Lung (tissue), 12 donors: ENCODE results near the gene TMOD2. TPM values are rescaled to one million over a fixed set of nuclear protein-coding genes. Genes with fewer than 3 reads are reported as not detected.

Experiments
- ATAC-seq: fragments of 200-7000 bp; cut with Tn5 transposase; one replicate; pipeline ENCODE4 v1.9.1; 2020; ENCODE audit warnings: moderate number of reproducible peaks; ENCODE audit not compliant: insufficient read depth, low FRiP score
- DNase-seq, 3 donors: peaks; one replicate each; pipeline ENCODE4 v3.0.0-alpha.2; 2013 to 2017
- H3K27ac ChIP-seq, 2 donors: one replicate each; pipeline ENCODE4 v1.5.1; 2013; ENCODE audit warnings: mild to moderate bottlenecking in 2 of 2, moderate library complexity in 2 of 2, control low read depth in 1 of 2, inconsistent platforms in 1 of 2, low read depth in 1 of 2, low read length in 1 of 2
- H3K27me3 ChIP-seq, 3 donors: one replicate each; pipeline ENCODE4 v1.5.1; 2013; ENCODE audit warnings: low read length in 2 of 3; ENCODE audit not compliant: control insufficient read depth in 3 of 3, insufficient read depth in 3 of 3
- H3K36me3 ChIP-seq, 4 donors: one replicate each; pipeline ENCODE4 v1.5.1; 2013; ENCODE audit warnings: low read length in 4 of 4, mild to moderate bottlenecking in 1 of 4, moderate library complexity in 1 of 4; ENCODE audit not compliant: control insufficient read depth in 4 of 4, insufficient read depth in 4 of 4
- H3K4me1 ChIP-seq, 5 donors: one replicate each; pipeline ENCODE4 v1.5.1; 2013; ENCODE audit warnings: low read length in 5 of 5, mild to moderate bottlenecking in 2 of 5, moderate library complexity in 1 of 5; ENCODE audit not compliant: control insufficient read depth in 5 of 5, insufficient read depth in 5 of 5
- H3K4me3 ChIP-seq: one replicate; pipeline ENCODE4 v1.5.1; 2013; ENCODE audit warnings: mild to moderate bottlenecking, control low read depth, moderate library complexity
- H3K9ac ChIP-seq, 2 donors: one replicate each; pipeline ENCODE4 v1.5.1; 2013; ENCODE audit warnings: low read length in 2 of 2, control low read depth in 1 of 2; ENCODE audit not compliant: insufficient read depth in 1 of 2
- H3K9me3 ChIP-seq, 4 donors: one replicate each; pipeline ENCODE4 v1.5.1; 2013; ENCODE audit warnings: low read length in 3 of 4, mild to moderate bottlenecking in 1 of 4, moderate library complexity in 1 of 4; ENCODE audit not compliant: control insufficient read depth in 4 of 4, insufficient read depth in 3 of 4
- WGBS, 2 donors: extraction: QIAGEN DNeasy Blood & Tissue Kit; methylation state at CpG; one replicate each; pipeline ENCODE4 v1.1.7; 2013; 5-methylcytosine and 5-hydroxymethylcytosine counted together
- polyA plus RNA-seq, 2 donors: library from polyadenylated mRNA; stranded (reverse); fragments of 200-250 nt; gene quantifications; one replicate each; pipeline ENCODE4 v1.2.1, GENCODE V29; 2013
- total RNA-seq, 2 donors: library from RNA; depleted of rRNA in 1 of 2; stranded (reverse); fragments of >200 nt in 1 of 2; gene quantifications; one replicate each; pipeline ENCODE4 v1.2.1, GENCODE V29; 2014 to 2021
- TF ChIP-seq, protein P1 (sequence below): IDR thresholded peaks from 2 replicates; pipeline ENCODE4 v1.5.1; 2012; ENCODE audit warnings: mild to moderate bottlenecking; ENCODE audit errors: control extremely low read depth, extremely low read depth
- donor health status: control.
- donor health status: control.
- donor health status: Bipolar disorder and iron deficiency.
- donor health status: healthy.
- donor health status: DM: yes; HTN: yes; CAD: no.

Gene TMOD2
- total and polyA plus RNA-seq, 4 donors = 1.5 to 10.4 (median 5.8) TPM

DNA sequence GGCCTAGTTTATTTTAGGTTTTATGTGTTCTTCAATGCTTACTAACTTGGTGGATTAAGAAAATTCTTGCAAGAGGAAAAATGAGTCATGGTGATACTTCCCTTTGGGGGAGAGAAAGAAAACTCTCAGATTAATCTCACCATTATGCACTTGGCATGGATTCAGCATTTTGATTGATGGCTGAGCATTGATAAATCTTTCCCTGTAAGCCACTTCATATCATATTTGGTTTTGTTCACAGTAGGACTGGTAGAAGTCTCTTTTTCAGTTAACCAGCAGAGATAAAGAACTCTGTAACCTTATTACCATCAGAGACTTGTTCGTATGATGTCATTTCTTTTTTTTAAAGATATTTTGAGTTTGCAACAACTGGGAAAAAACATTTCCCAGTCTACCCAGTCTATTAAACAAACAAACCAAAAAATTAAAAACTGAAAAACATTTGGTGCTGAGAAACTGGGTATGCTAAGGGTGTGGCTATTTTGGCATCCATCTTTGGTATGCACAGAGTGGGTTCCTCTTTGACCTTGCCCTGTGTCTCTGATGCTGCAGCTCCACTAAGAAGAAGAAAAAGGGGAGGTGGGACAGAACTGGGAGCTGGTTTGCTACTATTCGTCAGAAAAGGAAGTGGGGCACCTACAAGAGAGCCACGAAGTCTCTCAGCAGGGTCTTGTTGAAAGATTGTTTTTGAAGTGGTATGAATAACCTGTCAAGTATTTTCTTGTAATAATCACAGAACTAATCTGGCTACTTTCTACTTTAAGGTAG, 95.2 kb downstream of the TMOD2 start:
- Histone ChIP-seq H3K9ac (no peak overlapping the region), H3K4me1 (peaks cover 11 to 65% (median 44%) of the 10 kb centered on the region in 5 donors), H3K4me3 (no peak overlapping the region), H3K9me3 (no peaks in the 10 kb centered on the region), H3K36me3 (no peaks in the 10 kb centered on the region), H3K27ac (peak overlapping the region; percentile 6 to 71), H3K27me3 (no peaks in the 10 kb centered on the region)
- ATAC-seq (peak; percentile 22), DNase-seq (no peak)
- 27 to 30% methylated on average over 3 of the region's 3 CpGs for WGBS, 2 donors
- TF ChIP-seq, protein P1, sequence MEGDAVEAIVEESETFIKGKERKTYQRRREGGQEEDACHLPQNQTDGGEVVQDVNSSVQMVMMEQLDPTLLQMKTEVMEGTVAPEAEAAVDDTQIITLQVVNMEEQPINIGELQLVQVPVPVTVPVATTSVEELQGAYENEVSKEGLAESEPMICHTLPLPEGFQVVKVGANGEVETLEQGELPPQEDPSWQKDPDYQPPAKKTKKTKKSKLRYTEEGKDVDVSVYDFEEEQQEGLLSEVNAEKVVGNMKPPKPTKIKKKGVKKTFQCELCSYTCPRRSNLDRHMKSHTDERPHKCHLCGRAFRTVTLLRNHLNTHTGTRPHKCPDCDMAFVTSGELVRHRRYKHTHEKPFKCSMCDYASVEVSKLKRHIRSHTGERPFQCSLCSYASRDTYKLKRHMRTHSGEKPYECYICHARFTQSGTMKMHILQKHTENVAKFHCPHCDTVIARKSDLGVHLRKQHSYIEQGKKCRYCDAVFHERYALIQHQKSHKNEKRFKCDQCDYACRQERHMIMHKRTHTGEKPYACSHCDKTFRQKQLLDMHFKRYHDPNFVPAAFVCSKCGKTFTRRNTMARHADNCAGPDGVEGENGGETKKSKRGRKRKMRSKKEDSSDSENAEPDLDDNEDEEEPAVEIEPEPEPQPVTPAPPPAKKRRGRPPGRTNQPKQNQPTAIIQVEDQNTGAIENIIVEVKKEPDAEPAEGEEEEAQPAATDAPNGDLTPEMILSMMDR = no peak

DNA sequence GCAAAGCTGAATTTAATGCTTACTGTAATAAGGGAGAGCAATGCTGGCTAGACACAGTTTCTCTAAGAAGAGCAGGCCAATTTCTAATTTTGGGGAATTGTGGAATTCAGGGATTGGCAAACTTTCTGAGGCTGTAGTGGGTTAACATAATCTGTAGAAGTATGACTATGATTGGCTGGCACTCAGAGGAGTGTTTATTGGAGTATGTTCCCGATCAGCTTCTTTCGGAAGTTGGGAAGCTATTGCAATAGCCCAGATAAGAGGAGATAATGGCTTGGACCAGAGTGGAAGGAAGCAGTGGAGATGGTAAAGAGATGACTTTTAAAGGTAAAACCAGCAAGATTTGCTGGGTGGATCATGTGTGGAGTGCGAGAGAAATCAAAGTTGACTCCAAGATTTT, 97.4 kb downstream of the TMOD2 start:
- TF ChIP-seq, protein P1 = no peak
- 46 to 63% methylated on average over 3 of the region's 3 CpGs for WGBS, 2 donors
- Histone ChIP-seq H3K36me3 (no peaks in the 10 kb centered on the region), H3K9me3 (no peaks in the 10 kb centered on the region), H3K4me3 (no peak overlapping the region), H3K27me3 (no peaks in the 10 kb centered on the region), H3K27ac (no peak overlapping the region), H3K4me1 (peaks cover 9 to 49% (median 29%) of the 10 kb centered on the region in 5 donors), H3K9ac (no peak overlapping the region)
- ATAC-seq (no peak), DNase-seq (peak in 1 of 3 donors; percentile 34)

DNA sequence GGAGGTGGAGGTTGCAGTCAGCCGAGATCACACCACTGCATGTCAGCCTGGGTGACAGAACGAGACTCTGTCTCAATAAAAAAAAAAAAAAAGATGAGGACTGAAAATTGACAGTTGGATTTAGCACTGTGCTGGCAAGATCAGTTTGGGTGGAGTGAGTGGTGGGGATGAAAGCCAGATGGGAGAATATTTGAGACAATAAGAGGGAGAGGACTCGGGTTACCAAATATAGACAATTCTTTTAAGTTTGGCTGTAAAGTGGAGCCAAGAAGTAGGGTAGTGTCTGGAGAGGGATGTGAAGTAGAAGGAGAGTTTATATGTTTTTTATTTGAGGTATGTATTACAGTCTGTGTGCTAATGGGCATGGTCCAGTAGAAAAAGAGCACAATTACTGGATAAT, 98.5 kb downstream of the TMOD2 start:
- no peaks in the 10 kb centered on the region for H3K36me3 ChIP-seq
- peaks cover 9 to 52% (median 30%) of the 10 kb centered on the region in 5 donors for H3K4me1 ChIP-seq
- H3K9ac ChIP-seq = no peak overlapping the region
- WGBS, 2 donors = 68 to 86% methylated on average over 3 of the region's 3 CpGs
- TF ChIP-seq, protein P1 = no peak
- peak; percentile 21 to 63 (median 59) for DNase-seq
- ATAC-seq = no peak
- H3K4me3 ChIP-seq = no peak overlapping the region
- peak overlapping the region in 1 of 2 donors; percentile 35 for H3K27ac ChIP-seq
- no peaks in the 10 kb centered on the region for H3K27me3 ChIP-seq
- no peaks in the 10 kb centered on the region for H3K9me3 ChIP-seq
